Trophoblast cell (in vitro differentiated cells and primary cell): ENCODE results near the gene SHANK1.

Experiments used
- DNase-seq, 2 donors: peaks; one replicate each; pipeline ENCODE4 v3.0.0-alpha.2; 2016
- H2AFZ ChIP-seq: 2 replicates; pipeline ENCODE4 v1.6.1; 2013; ENCODE audit warnings: low read length, moderate library complexity, mild to moderate bottlenecking; ENCODE audit not compliant: insufficient read depth, poor library complexity
- H2AK5ac ChIP-seq: 2 replicates; pipeline ENCODE4 v1.6.1; 2013; ENCODE audit warnings: mild to moderate bottlenecking, low read length
- H2BK120ac ChIP-seq: 2 replicates; pipeline ENCODE4 v1.6.1; 2013; ENCODE audit warnings: low read length, mild to moderate bottlenecking, moderate library complexity; ENCODE audit not compliant: insufficient read depth, poor library complexity
- H2BK12ac ChIP-seq: 2 replicates; pipeline ENCODE4 v1.6.1; 2013; ENCODE audit warnings: mild to moderate bottlenecking, low read length, moderate library complexity
- H2BK5ac ChIP-seq: 2 replicates; pipeline ENCODE4 v1.6.1; 2013; ENCODE audit warnings: low read length, low read depth, moderate library complexity, mild to moderate bottlenecking; ENCODE audit not compliant: poor library complexity
- H3K14ac ChIP-seq: 2 replicates; pipeline ENCODE4 v1.6.1; 2013; ENCODE audit warnings: mild to moderate bottlenecking, low read length
- H3K18ac ChIP-seq: 2 replicates; pipeline ENCODE4 v1.6.1; 2013; ENCODE audit warnings: mild to moderate bottlenecking, low read length
- H3K23ac ChIP-seq: 2 replicates; pipeline ENCODE4 v1.6.1; 2013; ENCODE audit warnings: low read length
- H3K27ac ChIP-seq: 2 replicates; pipeline ENCODE4 v1.5.1; 2013; ENCODE audit warnings: low read depth, mild to moderate bottlenecking, inconsistent platforms, low read length, moderate library complexity
- H3K27me3 ChIP-seq: 2 replicates; pipeline ENCODE4 v1.6.1; 2013; ENCODE audit warnings: inconsistent platforms, mild to moderate bottlenecking, low read length, moderate library complexity; ENCODE audit not compliant: insufficient read depth
- H3K36me3 ChIP-seq, 2 experiments: 1 replicate in 1 of 2; 2 replicates in 1 of 2; pipeline ENCODE4 v1.6.1; 2013; ENCODE audit warnings: low read length in 2 of 2, mild to moderate bottlenecking in 2 of 2, moderate library complexity in 1 of 2; ENCODE audit not compliant: insufficient read depth in 2 of 2, control insufficient read depth in 1 of 2
- H3K4ac ChIP-seq: 2 replicates; pipeline ENCODE4 v1.6.1; 2013; ENCODE audit warnings: low read depth, mild to moderate bottlenecking, low read length, moderate library complexity
- H3K4me1 ChIP-seq, 2 experiments: 1 replicate in 1 of 2; 2 replicates in 1 of 2; pipeline ENCODE4 v1.6.1; 2013; ENCODE audit warnings: low read length in 2 of 2, mild to moderate bottlenecking in 2 of 2, moderate library complexity in 1 of 2; ENCODE audit not compliant: insufficient read depth in 2 of 2, control insufficient read depth in 1 of 2
- H3K4me2 ChIP-seq: 2 replicates; pipeline ENCODE4 v1.6.1; 2013; ENCODE audit warnings: inconsistent platforms, mild to moderate bottlenecking, low read length, moderate library complexity
- H3K4me3 ChIP-seq: 2 replicates; pipeline ENCODE4 v1.5.1; 2013; ENCODE audit warnings: mild to moderate bottlenecking, low read depth, low read length, inconsistent platforms
- H3K79me1 ChIP-seq: one replicate; pipeline ENCODE4 v1.6.1; 2013; ENCODE audit warnings: low read length
- H3K79me2 ChIP-seq: 2 replicates; pipeline ENCODE4 v1.6.1; 2013; ENCODE audit warnings: low read length, mild to moderate bottlenecking; ENCODE audit not compliant: control insufficient read depth, insufficient read depth, poor library complexity
- H3K9ac ChIP-seq: 2 replicates; pipeline ENCODE4 v1.6.1; 2013; ENCODE audit warnings: mild to moderate bottlenecking, low read length
- H3K9me3 ChIP-seq: 2 replicates; pipeline ENCODE4 v1.6.1; 2013; ENCODE audit warnings: low read depth, mild to moderate bottlenecking, control low read depth, inconsistent platforms, low read length; ENCODE audit not compliant: insufficient read depth
- H4K12ac ChIP-seq: 2 replicates; pipeline ENCODE4 v1.6.1; 2013; ENCODE audit warnings: low read depth, mild to moderate bottlenecking, low read length, moderate library complexity
- H4K8ac ChIP-seq: 2 replicates; pipeline ENCODE4 v1.6.1; 2013; ENCODE audit warnings: low read depth, mild to moderate bottlenecking, low read length, moderate library complexity
- H4K91ac ChIP-seq: one replicate; pipeline ENCODE4 v1.6.1; 2013; ENCODE audit warnings: low read depth, mild to moderate bottlenecking, low read length, moderate library complexity
- WGBS: extraction: QIAGEN DNeasy Blood & Tissue Kit; methylation state at CpG from one replicate; pipeline ENCODE4 v1.1.7; 2013; ENCODE audit warnings: missing lambda C conversion rate; ENCODE audit not compliant: insufficient read length, insufficient coverage; ENCODE audit errors: extremely low coverage; 5-methylcytosine and 5-hydroxymethylcytosine counted together

Gene SHANK1

DNA sequence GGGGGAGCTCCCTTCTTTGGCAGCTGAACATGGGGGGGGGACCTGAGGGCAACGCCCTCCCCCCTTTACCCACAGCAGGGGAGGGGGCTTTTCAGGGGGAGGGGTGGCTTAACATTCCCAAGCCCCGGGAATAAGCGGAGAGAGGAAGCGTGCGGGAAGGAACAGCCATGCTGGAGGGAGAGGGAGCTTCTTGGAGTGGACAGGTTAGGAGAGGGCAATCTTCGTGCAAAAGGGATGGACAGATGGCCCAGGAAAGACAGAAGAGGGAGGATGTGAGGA is 59.6 kb downstream of the SHANK1 start:
- Histone ChIP-seq H3K18ac (no peak overlapping the region), H3K9me3 (peaks cover 12% of the 10 kb centered on the region), H3K27me3 (peaks cover 3% of the 10 kb centered on the region), H3K4me1 (peaks cover 8 to 13% of the 10 kb centered on the region in 2 experiments), H3K23ac (no peak overlapping the region), H3K4me3 (no peak overlapping the region), H2BK12ac (no peak overlapping the region), H3K9ac (no peak overlapping the region), H3K14ac (no peak overlapping the region), H3K4me2 (no peak overlapping the region), H3K4ac (no peak overlapping the region), H4K12ac (no peak overlapping the region), H2BK120ac (no peak overlapping the region), H4K8ac (no peak overlapping the region), H3K36me3 (no peaks in the 10 kb centered on the region), H2AFZ (no peak overlapping the region), H4K91ac (no peak overlapping the region), H2AK5ac (no peak overlapping the region), H3K27ac (no peak overlapping the region), H3K79me1 (peaks cover 4% of the 10 kb centered on the region), H2BK5ac (no peak overlapping the region), H3K79me2 (no peaks in the 10 kb centered on the region)
- no peak for DNase-seq
- WGBS, result no CpG with 5 or more reads among the region's 6 CpGs

DNA sequence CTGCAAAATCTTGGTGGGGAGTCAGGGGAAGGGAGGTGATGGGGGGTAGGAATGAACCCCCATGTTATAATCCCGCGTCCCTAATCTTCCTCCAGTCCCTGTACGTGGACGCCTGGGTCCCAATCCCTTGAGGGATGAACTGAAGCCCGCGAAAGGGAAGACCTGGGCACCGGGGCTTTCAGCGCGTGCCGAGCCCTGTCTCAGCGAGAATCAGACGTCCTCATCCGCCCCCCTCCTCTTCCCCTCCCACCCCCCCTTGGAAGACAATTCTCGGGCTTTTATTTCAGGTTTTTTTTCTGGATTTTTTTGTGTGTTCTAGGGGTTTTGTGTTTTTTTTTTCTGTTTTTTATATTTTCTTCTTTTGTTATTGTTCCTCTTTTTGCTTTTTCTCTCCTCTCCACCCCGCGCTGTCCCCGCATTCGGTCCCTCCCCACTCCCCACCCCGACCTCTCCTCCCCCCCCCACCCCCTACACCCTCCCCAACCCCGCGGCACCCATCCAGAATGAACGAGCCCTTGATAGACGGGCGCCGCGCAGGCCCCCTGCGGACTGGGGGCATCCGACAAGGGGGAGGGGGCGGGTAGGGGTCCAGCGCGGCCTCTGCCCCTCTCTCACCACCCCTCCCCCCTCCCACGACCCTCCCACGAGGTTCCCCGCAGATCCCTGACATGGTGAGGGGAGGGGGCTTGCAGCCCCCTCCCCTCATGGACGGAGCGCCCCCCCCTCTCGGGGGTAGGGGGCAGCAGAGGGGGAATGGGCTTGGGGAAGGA is 60.1 kb downstream of the SHANK1 start:
- H2BK12ac ChIP-seq, result no peak overlapping the region

GRCh38 chr19:50658441-50659317 is 60.9 kb downstream of the SHANK1 start:
- peak overlapping the region; percentile 13 for H3K27ac ChIP-seq
- DNase-seq, result peak; percentile 25 to 30
- H3K9ac ChIP-seq, result peak overlapping the region; percentile 30
- H3K79me1 ChIP-seq, result peaks cover 4% of the 10 kb centered on the region
- no peaks in the 10 kb centered on the region for H3K36me3 ChIP-seq
- H2AK5ac ChIP-seq, result no peak overlapping the region
- no peak overlapping the region for H2BK12ac ChIP-seq
- H3K4me3 ChIP-seq, result peak overlapping the region; percentile 66
- no peak overlapping the region for H3K23ac ChIP-seq
- H4K8ac ChIP-seq, result peak overlapping the region; percentile 18
- peak overlapping the region; percentile 0 for H3K18ac ChIP-seq
- no peaks in the 10 kb centered on the region for H3K79me2 ChIP-seq
- peak overlapping the region; percentile 64 for H4K12ac ChIP-seq
- no peak overlapping the region for H2BK5ac ChIP-seq
- H2BK120ac ChIP-seq, result no peak overlapping the region
- peak overlapping the region; percentile 54 for H2AFZ ChIP-seq
- peaks cover 8 to 13% of the 10 kb centered on the region in 2 experiments for H3K4me1 ChIP-seq
- H3K4me2 ChIP-seq, result peak overlapping the region; percentile 55
- no CpG with 5 or more reads among the region's 67 CpGs for WGBS
- peak overlapping the region; percentile 52 for H4K91ac ChIP-seq
- H3K14ac ChIP-seq, result peak overlapping the region; percentile 48
- H3K9me3 ChIP-seq, result peaks cover 9% of the 10 kb centered on the region
- H3K4ac ChIP-seq, result peak overlapping the region; percentile 10
- no peaks in the 10 kb centered on the region for H3K27me3 ChIP-seq

More for the DNA sequence above, 60.1 kb downstream of the SHANK1 start:
- H3K18ac ChIP-seq, result no peak overlapping the region
- no peak for DNase-seq
- peak overlapping the region; percentile 55 for H3K4me2 ChIP-seq
- H3K4ac ChIP-seq, result no peak overlapping the region
- H3K9ac ChIP-seq, result no peak overlapping the region
- H4K91ac ChIP-seq, result no peak overlapping the region
- no peak overlapping the region for H4K12ac ChIP-seq
- no peak overlapping the region for H2AFZ ChIP-seq
- WGBS, result no CpG with 5 or more reads among the region's 37 CpGs
- H2BK120ac ChIP-seq, result no peak overlapping the region
- H3K79me2 ChIP-seq, result no peaks in the 10 kb centered on the region
- peaks cover 4% of the 10 kb centered on the region for H3K79me1 ChIP-seq
- no peak overlapping the region for H3K23ac ChIP-seq
- H2AK5ac ChIP-seq, result no peak overlapping the region
- H2BK5ac ChIP-seq, result no peak overlapping the region
- peaks cover 12% of the 10 kb centered on the region for H3K9me3 ChIP-seq
- peaks cover 8 to 13% of the 10 kb centered on the region in 2 experiments for H3K4me1 ChIP-seq
- peaks cover 2% of the 10 kb centered on the region for H3K27me3 ChIP-seq
- H3K4me3 ChIP-seq, result no peak overlapping the region
- no peak overlapping the region for H4K8ac ChIP-seq
- no peak overlapping the region for H3K14ac ChIP-seq
- no peak overlapping the region for H3K27ac ChIP-seq
- H3K36me3 ChIP-seq, result no peaks in the 10 kb centered on the region

DNA sequence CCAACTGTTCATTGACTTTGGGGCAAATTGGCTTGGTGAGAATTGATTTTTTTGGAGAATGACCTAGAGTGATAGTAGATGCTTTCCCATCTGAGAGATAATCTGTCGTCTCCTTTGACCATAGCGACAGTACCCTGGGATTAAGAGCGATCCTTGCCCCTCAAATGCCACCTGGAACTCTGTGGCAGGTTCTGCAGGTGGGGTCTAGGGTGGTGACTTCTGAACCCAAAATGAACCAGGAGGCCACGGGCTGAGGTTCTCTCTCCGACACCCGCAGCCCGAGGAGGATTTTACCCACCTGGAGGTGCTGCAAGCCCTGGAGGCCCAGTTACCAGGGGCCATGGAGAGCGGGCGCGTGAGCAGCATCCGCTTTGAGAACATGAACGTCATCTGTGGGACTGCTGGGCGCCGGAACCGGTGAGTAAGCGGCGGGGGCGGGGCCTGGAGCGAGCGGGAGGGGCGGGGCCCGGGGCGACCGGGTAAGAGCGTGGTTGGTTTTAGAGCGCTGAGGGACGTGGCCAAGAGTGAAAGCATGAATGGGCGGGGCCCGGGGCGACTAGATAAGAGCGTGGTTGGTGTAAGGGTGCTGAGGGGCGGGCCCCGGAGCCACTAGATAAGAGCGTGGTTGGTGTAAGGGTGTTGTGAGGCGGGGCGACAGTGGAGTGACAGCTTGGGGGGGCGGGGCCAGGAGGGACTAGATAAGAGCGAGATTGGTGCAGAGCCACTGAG is 61.7 kb downstream of the SHANK1 start:
- Histone ChIP-seq H2BK12ac (no peak overlapping the region), H3K4me2 (peak overlapping the region; percentile 77), H3K4me1 (peaks cover 8 to 13% of the 10 kb centered on the region in 2 experiments), H3K23ac (no peak overlapping the region), H3K36me3 (no peaks in the 10 kb centered on the region), H3K4ac (no peak overlapping the region), H3K18ac (no peak overlapping the region), H2BK120ac (no peak overlapping the region), H3K4me3 (peak overlapping the region; percentile 60), H3K27ac (no peak overlapping the region), H2BK5ac (no peak overlapping the region), H3K9me3 (peaks cover 7% of the 10 kb centered on the region), H4K12ac (no peak overlapping the region), H4K8ac (peak overlapping the region; percentile 68), H2AFZ (peak overlapping the region; percentile 8), H3K79me1 (peaks cover 4% of the 10 kb centered on the region), H3K14ac (no peak overlapping the region), H3K27me3 (no peaks in the 10 kb centered on the region), H3K9ac (no peak overlapping the region), H3K79me2 (no peaks in the 10 kb centered on the region), H2AK5ac (no peak overlapping the region), H4K91ac (peak overlapping the region; percentile 23)
- DNase-seq, result peak; percentile 70 to 72
- no CpG with 5 or more reads among the region's 38 CpGs for WGBS
